Measurements from ENCODE around the gene NXPE4.
"Not testable (repeated sequence)": the region's sequence is repeated elsewhere in the genome, so short reads cannot be mapped to it uniquely, and the experiment has no call there.

Gene NXPE4

DNA sequence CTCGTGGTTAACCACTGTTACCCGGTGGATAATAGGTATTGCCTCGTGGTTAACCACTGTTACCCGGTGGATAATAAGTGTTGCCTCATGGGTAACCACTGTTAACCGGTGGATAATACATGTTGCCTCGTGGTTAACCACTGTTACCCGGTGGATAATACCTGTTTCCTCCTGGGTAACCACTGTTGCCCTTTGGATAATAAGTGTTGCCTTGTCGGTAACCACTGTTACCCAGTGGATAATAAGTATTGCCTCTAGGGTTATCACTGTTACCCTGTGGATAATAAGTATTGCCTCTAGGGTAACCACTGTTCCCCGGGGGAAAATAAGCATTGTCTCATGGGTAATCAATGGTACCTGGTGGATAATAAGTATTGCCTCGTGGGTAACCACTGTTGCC lies 15.0 kb upstream of the NXPE4 start:
- no peak for DNase-seq

DNA sequence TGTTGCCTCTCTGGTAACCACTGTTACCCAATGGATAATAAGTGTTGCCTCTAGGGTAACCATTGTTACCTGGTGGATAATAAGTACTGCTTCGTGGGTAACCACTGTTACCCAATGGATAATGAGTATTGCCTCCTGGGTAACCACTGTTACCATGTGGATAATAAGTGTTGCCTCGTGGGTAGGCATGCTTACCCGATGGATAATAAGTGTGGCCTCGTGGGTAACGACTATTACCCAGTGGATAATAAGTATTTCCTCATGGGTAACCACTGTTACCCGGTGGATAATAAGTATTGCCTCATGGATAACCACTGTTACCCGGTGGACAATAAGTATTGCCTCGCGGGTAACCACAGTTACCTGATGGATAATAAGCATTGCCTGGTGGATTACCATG lies 13.8 kb upstream of the NXPE4 start:
- DNase-seq, result no peak

DNA sequence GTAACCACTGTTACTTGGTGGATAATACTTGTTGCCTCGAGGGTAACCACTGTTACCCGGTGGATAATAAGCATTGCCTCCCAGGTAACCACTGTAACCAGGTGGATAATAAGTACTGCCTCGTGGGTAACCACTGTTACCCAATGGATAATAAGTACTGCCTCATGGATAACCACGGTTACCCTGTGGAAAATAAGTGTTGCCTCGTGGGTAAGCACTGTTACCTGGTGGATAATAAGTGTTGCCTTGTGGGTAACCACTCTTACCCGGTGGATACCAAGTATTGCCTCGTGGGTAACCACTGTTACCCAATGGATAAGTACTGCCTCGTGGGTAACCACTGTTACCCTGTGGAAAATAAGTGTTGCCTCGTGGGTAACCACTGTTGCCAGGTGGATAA lies 13.0 kb upstream of the NXPE4 start:
- DNase-seq, result not testable (repeated sequence)

DNA sequence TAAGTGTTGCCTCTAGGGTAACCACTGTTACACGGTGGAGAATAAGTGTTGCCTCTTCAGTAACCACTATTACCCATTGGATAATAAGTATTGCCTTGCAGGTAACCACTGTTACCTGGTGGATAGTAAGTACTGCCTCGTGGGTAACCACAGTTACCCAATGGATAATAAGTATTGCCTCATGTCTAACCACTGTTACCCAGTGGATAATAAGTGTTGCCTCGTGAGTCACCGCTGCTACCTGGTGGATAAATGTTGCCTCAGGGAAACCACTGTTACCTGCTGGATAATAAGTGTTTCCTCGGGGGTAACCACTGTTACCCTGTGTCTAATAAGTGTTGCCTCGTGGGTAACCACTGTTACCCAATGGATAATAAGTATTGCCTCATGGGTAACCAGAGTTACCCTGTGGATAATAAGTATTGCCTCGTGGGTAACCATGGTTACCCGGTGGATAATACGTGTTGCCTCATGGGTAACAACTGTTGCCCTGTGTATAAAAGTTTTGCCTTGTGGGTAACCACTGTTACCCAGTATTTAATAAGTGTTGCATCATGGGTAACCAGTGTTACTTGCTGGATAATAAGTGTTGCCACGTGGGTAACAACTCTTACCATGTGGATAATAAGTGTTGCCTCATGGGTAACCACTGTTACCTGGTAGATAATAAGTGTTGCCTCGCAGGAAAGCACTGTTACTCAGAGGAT lies 12.3 kb upstream of the NXPE4 start:
- DNase-seq, result no peak

DNA sequence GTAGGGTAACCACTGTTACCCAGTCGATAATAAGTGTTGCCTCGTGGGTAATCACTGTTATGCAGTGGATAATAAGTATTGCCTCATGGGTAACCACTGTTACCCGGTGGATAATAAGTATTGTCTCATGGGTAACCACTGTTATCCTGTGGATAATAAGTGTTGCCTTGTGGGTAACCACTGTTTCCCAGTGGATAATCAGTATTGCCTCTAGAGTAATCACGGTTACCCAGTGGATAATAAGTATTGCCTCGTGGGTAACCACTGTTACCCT lies 11.2 kb upstream of the NXPE4 start:
- DNase-seq, result not testable (repeated sequence)

DNA sequence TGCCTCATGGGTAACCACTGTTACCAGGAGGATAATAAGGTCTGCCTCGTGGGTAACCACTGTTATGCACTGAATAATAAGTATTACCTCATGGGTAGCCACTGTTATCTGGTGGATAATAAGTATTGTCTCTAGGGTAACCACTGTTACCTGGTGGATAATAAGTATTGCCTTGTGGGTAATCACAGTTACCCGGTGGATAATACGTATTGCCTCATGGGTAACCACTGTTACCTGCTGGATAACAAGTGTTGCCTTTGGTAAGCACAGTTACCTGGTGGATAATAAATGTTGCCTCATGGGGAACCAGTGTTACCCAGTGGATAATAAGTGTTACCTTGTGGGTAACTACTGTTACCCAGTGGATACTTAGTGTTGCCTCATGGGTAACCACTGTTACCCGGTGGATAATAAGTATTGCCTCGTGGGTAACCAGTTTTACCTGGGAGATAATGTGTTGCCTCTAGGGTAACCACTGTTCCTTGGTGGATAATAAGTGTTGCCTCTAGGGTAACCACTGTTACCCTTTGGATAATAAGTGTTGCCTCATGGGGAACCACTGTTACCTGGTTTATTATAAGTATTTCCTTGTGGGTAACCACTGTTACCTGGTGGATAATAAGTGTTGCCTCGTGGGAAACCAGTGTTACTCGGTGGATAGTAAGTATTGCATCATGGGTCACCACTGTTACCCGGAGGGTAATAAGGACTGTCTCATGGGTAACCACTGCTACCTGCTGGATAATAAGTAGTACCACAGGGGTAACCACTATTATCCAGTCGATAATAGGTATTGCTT lies 10.6 kb upstream of the NXPE4 start:
- DNase-seq, result no peak

DNA sequence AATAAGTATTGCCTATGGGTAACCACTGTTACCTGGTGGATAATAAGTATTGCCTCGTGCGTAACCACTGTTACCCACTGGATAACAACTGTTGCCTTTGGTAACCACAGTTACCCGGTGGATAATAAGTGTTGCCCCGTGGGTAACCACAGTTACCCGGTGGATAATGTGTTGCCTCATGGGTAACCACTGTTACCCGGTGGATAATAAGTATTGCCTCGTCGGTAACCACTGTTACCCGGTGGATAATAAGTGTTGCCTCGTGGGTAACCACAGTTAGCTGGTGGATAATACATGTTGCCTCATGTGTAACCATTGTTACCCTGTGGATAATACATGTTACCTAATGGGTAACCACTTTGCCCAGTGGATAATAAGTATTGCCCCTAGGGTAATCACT lies 9.8 kb upstream of the NXPE4 start:
- DNase-seq, result no peak

DNA sequence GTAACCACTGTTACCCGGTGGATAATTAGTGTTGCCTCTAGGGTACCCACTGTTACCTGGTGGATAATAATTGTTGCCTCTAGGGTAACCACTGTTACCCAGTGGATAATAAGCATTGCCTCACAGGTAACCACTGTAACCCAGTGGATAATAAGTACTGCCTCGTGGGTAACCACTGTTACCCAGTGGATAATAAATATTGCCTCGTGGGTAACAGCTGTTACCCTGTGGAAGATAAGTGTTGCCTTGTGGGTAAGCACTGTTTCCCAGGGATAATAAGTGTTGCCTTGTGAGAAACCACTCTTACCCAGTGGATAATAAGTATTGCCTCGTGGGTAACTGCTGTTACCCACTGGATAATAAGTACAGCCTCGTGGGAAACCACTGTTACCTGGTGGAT lies 9.3 kb upstream of the NXPE4 start:
- DNase-seq, result no peak

DNA sequence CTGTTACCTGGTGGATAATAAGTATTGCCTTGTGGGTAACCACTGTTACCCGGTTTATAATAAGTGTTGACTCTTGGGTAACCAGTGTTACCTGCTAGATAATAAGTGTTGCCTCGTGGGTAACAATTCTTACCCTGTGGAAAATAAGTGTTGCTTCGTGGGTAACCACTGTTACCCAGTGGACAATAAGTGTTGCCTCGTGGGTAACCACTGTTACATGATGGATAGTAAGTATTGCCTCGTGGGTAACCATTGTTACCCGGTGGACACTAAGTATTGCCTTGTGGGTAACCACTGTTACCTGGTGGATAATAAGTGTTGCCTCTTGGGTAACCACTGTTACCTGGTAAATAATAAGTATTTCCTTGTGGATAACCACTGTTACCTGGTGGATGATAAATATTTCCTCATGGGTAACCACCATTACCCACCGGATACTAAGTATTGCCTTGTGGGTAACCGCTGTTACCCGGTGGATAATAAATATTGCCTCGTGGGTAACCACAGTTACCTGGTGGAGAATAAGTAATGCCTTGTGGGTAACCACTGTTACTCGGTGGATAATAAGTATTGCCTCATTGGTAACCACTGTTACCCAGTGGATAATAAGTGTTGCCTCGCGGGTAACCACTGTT lies 8.7 kb upstream of the NXPE4 start:
- DNase-seq, result no peak

DNA sequence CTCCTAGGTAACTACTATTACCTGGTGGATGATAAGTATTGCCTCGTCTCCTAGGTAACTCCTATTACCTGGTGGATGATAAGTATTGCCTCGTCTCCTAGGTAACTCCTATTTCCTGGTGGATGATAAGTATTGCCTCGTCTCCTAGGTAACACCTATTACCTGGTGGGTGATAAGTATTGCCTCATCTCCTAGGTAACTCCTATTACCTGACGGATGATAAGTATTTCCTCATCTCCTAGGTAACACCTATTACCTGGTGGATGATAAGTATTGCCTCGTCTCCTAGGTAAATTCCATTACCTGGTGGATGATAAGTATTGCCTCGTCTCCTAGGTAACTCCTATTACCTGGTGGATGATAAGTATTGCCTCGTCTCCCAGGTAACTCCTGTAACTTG lies 7.6 kb upstream of the NXPE4 start:
- DNase-seq, result not testable (repeated sequence)

DNA sequence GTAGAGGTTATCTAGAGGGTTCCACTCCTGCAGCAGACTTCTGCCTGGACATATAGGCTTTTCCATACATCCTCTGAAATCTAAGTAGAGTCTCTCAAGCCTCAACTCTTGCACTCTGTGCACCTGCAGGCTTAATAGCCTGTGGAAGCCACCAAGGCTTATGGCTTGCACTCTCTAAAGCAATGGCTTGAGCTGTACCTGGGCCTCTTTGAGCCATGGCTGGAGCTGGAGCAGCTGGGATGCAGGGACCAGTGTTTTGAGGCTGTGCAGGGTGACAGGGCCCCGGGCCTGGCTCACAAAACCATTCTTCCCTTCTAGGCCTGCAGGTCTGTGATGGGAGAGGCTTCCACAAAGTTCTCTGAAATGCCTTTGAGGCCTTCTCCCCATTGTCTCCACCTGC lies 2.9 kb upstream of the NXPE4 start:
- no peak for DNase-seq

DNA sequence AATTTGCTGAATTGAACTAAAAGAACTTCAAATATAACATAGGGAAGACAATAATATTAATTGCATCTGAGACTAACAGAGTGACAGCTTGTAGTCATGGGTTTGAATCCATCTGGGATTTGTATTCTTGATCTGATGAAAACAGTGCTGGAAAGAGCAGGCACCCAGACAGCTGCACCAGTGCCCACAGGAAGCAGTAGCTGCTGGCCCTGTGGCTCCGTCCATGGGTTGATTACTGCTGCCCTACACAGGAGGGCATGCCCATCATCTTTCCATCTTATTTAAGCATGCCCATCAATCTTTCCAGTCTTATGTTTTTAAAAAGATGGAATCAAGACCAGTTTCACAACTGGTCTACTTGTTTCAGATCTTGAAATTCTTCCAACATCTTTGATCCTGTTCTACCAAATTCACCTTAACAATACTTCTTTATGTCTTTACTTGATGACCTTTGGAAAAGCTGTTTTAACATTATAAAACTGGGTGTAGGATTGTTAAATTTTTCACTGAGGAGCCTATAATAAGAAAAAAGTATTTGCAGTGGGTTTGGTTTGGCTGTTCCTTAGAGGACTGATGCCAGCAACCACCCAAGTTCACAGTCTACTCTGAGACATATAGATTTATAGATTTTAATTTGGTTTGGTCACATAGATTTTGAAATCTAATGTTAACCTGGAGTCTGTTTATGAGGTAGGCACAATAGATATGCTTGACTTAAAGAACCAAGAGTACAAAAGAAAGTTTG lies 761 bp upstream of the NXPE4 start:
- DNase-seq, result no peak

DNA sequence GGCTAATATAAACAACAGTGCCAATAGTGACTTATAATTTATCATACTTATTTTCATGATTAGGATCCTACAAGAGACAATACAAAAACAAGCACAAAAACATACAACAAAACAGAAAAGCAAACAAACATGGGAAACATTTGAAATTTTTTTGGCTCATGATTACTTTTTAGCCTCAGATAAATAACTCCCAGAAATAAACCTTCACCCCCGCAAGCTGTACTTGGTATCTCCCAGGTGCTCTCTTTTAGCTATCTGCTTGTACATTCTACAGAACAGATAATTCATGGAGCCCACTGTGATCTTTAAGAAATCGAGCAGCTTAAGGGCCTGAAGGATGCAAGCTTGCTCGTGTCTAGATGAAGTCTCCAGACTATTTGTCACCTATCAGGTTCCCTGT lies 883 bp downstream of the NXPE4 start:
- DNase-seq, result no peak

DNA sequence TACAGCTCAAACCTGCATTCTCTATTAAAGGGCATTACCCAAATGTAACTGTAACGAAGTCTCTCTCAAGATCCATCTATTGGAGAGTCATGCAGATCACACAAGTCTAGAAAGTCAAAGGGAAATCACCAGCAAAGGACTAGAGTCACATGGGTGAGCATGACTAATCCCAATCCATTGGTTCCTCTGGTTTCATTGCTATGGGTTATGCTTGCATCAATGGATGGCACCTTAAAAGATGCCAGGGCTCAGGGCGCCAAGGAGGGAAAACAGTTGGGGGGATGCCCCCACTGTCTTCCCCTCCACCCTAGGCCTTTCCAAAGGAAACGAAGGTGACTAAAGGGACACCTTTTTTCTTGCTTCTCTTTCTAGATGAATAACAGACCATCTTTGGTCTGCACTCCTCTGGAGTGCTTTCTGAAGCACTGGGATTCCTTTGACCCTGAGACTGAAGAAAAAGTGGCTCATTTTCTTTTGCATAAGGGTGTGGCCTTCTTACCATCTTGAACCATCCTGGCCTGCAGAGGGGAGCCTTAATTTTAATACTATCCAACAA lies 8.1 kb downstream of the NXPE4 start:
- no peak for DNase-seq

DNA sequence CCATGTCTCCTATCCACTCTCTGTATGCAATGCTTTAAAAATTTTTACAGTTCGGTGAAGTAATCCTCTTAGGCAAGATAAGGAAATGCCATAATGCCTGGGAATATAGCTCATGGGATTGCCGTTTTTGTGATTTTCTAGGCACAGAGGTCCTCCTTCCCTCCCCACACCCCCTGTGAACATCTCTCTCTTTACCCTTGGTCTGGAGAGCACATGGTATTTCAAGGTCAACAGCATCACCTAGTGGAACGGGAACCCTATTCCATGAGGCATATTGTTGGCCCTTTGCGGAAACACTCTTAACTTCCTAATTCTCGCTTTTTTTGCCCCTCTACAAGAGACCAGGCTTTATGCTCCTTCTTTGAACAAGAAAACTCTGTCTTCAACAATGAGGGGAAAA lies 8.8 kb downstream of the NXPE4 start:
- no peak for DNase-seq

DNA sequence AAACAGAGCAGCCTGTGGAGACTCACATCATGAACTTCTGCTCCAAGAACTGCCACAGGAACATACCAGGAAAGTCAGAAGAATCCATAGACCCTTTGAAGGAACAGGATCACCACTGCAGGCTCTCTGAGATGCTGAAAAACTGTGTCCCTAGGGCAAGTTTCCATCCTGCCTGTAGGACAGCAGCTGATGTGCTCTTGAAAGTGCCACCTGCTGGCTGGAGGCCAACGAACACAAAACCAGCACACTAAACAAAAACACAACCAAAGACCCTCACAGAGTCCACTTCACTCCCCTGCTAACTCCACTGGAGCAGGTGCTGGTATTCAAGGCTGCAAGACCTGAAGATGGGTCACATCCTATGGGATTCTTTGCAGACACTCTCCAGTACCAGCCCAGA lies 23.9 kb downstream of the NXPE4 start:
- DNase-seq, result no peak

DNA sequence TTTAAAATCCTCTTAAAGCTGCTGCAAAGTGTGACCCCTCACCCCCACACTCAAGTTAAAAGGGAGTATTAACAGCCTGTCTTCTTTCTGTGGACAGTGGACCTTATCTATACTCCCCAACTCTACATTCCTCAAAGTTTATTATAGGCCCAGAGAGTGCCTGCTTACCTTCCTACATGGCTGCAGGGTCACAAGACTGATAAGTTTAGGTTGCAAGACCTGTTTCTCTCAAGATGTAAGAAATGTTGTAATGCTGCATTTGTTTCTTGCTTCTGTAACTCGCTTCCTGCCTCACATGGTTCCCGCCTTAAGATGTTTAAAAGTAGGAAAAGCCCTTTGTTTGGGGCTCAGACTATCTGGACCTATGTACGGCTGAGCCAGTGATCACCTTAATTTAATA lies 25.8 kb downstream of the NXPE4 start:
- DNase-seq, result no peak

DNA sequence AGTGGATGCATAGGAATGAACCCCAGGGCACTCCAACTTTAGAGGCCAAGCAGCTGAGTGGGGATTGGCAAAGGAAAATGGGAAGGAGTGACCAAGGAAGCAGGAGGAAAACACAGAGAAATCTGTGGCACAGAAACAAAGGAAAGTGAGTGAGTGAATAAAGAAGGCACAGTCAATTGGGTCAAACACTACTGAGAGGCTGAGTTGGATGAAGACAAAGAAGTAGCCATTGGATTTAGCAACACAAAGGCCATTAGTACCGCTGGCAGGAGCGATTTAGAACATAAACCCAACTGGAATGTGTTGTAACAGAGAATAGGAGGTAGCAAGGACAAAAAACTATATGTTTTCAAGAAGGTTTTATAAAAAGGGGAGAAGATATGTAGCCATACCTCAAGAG lies 29.3 kb downstream of the NXPE4 start:
- DNase-seq, result no peak

DNA sequence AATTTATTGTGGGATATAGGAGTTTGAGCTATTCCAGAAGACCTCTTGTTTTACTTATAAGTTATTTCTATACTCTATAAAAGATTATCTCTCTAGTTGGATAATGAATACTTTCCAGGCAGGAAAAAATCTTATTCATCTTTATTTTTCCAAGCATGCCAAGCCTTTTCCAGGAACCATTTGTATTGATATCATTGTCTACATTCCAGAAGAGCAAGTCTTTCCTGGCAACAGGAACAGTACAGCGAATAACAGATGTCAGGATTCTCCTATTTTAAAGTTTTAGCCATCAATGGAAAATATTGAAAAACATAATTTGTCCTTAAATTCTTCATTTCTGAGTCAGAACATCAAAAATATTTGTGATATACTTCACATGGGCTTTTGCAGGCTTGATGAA lies 30.8 kb downstream of the NXPE4 start:
- DNase-seq, result peak; percentile 19

DNA sequence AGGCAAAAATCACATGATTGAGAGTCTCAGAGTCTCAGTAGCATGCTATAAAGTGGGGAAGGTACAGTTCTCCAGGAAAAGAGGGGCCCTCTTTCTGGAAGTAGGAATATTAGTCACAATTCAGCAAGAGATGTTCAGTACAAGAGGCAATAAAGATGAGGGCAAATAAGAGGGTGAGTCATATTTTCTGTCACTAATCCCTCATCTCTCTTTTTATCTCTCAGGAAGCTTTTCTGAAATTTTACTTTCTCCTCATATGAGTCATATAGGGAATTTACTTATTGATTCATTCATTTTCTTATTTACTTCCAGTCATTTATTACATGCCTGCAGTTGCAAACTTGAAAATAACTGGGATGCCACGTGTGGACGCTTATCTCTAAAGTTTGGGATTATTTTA lies 32.5 kb downstream of the NXPE4 start:
- peak; percentile 9 for DNase-seq

DNA sequence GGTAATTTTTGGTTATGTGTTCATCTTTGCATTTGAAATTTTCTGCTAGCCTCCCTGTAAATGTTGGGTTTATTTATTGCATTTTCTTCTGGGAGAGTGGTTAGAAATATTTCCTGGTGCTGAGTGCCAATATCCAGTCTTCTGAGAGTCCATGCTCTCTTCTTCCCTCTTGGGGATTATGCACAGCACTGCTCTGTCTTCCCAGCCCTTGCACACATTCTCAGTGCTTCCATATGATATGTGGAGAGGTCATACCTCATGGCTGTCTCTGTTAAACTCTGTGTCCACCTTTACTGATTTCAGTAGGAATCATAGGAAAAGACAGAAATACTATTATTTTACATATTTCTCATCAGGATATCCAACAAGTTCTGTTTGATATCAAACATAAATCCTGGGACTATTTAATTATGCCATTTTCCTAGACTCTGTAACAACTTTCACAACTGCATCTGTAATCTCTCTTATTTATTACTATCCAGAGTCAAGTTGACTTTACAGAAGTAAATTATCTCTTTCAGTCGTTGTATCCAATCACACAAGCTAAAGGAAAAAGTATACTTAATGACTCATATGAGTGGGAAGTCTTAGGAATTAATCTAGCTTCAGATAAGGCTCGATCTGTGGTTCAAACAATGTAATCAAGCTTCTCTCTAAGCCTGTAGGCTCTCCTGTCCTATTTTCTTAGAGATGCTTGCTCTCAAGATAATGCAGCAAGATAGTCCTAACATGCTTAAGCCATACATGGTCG lies 33.2 kb downstream of the NXPE4 start:
- no peak for DNase-seq
